ENCODE results near the gene ZSWIM3.
"Not testable (repeated sequence)": the region's sequence is repeated elsewhere in the genome, so short reads cannot be mapped to it uniquely, and the experiment has no call there.

Gene ZSWIM3

DNA sequence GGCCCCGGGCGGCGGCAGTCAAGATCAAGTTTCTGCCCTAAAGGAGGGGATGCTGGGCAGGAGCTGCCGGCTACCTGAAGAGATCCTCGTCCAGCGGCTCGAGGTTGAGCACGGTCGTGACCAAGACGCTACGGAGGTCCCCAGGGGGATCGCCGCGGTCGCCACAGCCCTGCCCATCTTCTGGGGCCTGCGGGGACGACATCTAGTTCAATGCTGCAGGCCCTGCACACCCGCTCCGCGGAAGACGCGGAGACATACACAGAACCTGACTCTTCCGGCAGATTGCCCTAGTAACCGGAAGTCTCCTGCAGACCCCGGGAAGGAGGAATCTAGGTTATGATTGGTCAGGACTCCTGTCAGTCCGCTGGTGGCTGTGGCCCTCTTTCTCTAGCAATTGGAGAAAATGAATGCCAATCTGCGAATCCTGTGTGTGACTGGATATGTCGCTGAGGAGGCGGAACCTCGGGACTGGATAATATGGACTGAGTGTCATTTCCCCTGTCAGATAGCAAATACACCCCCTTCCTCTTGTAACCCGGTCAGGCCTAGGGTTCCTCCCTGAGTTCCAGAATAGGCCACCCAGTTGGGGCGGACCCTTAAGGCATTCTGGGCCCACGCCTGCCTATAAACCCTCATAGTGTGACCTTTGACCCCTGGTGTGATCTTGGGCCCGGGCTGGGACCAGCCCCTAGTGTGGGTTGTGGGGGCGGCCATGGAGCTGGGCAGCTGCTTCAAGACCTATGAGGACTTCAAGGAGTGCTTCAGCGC lies at the start of gene ZSWIM3, which contains the start of gene ACOT8:
Gene ZSWIM3 (plus strand): TSS at position 501 of the 768 bp plus-strand sequence. CDS start 212 bp downstream, at position 713.
Gene ACOT8 (minus strand): TSS at position 279 of the 768 bp plus-strand sequence. CDS start 77 bp downstream, at position 202.
- DNase-seq = peak; percentile 84 to 92

DNA sequence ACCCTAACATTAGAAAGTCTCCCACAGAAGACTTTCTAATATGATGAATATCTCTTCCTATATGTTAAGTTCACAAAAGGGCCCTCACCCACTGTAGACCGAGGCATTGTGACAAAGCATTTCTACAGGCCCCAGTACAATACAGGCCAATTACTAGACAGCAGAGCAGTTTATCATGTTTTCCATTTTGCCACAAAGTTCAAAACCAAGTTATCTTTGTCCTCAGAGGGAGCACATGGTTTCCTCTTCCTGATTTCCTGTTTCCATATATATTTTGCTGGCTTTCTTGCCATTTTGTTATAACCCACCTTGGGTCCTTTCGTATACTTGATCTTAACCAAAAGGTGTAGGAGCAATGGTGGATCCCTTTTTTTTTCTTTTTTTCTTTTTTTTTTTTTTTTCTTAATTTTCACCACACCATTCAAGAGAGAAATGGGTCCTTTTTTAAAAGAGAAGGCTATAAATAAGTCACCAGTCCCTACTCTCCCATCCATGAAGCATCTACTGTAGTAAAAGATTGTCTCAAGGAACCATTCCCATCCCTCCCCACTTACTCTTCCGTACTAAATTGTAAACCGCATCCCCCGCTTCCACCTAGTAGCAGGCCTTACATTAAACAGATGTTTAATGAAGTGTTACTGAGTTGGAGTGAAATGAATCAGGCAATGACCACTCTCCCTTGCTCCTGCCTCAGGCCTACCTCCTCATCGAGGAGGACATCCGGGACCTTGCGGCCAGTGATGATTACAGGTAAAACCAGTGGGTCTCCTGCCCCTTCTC lies 47.0 kb upstream of the ZSWIM3 start:
- DNase-seq = no peak

DNA sequence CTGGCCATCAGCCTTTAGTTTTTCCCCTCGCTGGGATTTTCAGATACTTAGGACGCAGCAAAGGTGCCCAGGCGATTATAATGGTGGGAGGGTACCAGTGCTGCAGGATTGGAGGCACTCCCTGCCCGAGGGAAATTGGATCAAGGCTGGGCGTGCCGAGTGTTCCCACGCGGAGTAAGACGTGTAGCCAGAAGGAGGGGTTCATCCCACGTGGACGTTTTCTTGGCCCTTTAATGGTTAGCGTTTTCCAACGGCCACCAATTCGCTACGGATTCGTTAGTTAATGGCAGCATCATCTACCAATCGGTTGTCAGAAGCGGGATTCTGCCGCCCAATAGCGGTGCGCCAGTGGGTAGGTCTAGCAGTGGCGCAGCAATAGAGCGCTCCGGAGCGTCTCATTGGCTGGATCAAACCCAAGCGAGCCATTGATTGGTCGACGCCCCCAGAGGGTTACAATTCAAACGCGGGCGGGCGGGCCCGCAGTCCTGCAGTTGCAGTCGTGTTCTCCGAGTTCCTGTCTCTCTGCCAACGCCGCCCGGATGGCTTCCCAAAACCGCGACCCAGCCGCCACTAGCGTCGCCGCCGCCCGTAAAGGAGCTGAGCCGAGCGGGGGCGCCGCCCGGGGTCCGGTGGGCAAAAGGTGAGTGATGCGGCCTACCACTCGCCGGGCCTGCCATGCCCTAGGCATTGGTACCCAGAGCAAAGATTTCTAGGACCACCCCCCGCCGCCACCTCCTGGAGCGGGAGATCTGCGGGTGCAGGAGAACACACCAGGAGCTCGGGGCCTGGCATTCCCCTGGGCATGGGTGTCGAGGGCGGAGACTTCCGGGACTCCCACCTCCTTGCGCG lies 45.0 kb upstream of the ZSWIM3 start, which contains the start of gene UBE2C:
Gene UBE2C (plus strand): TSS at position 488 of the 849 bp plus-strand sequence. CDS start 52 bp downstream, at position 540.
- peak; percentile 89 to 92 for DNase-seq

DNA sequence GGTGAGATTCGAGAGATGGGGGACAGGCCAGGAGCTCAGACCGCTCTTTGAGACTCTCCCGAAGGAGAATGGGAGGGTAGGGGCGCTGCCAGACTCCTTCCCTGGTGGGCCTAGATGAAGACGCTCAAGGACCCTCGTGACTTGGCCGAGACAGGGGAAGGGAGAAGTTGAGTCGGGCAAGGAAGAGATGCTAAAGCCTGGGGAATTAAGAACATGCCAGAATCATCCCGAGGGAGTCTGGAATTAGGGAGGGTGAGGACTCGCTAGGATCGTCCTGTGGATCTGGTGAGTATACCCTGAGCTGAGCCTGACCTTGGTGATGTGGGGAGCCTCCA lies 44.4 kb upstream of the ZSWIM3 start:
- DNase-seq = no peak

DNA sequence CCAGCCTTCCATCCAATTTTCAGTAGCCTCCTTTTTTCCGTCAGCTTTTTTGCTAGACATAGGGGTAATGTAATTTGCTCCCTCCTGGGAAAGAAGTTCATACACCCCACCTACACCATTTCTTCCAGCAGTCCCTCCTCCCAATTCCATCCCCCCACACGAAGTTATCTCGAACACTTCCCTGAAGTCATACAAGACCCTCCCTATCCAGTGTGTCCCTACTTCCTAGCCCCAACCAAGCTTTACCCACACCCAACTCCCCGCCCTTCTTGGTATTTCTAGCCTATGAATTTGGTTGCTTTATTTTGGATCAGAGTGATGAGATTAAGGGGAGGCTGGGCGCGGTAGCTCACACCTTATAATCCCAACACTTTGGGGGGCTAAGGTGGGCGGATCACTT lies 43.9 kb upstream of the ZSWIM3 start:
- no peak for DNase-seq

DNA sequence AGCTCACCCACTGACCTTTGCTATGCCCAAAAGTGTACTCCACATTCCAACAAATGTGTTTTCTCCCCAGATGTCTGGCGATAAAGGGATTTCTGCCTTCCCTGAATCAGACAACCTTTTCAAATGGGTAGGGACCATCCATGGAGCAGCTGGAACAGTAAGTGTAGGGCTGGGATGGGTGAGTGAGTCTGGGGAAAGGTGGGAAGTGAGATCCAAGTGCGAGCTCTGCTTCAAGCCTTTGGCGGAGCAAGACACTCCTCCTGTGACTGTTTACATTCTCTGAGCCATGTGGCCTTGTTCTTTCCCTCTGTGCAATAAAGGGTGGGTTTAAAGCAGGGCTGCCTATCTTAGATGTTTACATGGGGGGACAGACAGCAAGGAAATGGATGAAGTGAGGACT lies 43.1 kb upstream of the ZSWIM3 start:
- DNase-seq = no peak

DNA sequence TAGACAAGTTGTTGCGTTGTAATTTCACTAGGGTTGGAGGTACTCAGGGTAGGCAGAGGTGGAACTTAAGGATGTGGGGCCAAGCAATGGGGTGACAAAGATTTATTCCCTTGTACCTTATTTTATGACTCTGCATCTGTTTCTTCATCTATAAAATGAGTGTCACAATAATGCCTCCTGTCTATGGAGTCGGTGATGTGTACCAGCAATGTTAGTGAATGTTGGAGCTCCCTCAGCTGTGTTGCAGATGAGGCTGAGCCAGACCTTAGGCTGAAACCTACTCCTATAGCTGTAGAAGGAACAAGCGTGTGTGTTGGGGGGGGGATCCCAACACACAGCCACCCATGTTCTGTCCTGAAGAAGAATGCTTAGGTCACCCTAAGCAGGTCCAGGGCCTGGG lies 40.5 kb upstream of the ZSWIM3 start:
- DNase-seq = no peak

DNA sequence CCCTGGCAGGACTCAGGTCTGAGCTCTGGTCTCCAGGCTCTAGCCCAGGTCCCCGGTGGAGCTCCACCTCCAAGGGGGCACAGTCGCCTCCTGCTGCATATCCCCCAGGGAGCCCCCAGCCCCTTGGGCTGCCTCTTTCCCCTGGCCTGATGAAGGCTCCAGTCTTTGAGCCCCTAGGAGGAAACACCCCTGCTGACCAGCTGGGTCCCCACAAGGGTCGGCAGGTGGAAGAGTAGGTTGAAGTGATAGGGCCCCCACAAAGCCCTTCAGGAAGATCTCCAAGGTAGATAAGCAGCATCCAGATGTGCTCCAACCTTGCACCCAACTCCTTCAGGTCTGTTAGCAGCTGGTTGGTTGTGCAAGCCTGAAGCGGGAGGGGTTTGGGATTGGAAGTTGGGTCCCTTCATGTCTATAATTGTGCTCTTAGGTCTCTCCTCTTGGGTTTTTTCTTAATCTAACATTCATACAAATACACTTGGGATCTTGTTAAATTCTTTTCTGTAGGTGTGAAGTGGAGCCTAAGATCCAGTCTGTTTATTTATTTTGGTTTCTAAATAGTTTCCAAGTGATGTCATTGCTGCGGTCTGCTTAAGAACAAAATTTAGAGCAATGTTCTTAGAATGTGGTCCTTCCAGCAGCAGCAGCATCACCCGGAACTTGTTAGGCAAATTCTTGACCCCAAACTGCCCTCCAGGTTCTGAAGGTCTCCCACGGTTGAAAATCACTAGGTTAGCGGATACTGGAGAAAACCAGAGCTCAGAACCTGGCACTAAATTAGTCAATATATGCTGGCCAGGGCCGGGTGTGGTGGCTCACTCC lies 39.8 kb upstream of the ZSWIM3 start:
- no peak for DNase-seq

DNA sequence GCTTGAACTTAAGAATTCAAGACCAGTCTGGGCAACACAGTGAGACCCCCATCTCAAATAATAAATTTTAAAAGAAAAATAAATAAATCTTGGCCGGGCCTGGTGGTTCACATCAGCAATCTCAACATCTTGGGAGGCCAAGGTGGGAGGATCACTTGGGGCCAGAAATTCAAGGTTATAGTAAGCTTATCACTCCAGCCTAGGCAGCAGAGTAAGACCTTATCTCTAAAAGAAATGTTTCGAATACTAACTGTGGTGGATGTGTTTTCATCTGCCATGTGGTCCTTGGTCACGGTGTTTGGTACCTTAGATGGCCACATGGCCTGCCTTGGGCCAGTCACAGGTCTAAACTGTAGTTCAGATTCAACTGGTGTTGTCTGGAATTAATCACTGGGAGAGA lies 39.2 kb upstream of the ZSWIM3 start:
- no peak for DNase-seq

DNA sequence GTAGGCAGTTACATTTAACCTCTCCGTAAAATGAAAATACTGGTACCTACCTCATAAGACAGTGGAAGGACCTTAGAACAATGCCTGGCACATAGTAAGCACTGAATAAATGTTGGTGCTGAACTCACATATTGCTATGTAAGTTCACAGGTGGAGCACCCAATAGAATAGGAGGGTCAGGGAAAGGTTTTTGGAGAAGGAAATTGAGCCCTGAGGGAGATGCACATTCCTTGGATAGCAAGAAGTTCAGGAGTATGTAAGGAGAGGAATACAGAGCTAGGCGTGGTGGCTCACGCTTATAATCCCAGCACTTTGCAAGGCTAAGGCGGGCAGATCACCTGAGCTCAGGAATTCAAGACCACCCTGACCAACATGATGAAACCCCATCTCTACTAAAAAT lies 37.9 kb upstream of the ZSWIM3 start:
- no peak for DNase-seq

DNA sequence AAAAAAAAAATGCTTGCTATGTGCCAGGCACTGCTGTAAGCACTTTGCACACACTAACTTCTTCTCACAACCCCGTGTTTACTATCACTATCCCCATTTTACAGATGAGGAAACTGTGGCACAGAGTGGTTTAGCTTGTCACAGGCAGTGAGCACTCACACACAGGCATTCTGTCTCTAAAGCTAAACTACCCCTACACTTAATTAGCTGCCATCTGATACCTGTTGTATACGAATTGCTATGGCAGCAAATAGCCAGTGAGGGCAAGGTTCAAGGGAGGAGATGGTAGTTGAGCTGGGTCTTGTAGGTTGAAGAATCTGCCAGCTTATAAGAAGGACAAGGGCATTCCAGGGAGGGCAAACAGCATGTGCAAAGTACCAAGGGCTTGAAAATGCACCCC lies 35.5 kb upstream of the ZSWIM3 start:
- no peak for DNase-seq

DNA sequence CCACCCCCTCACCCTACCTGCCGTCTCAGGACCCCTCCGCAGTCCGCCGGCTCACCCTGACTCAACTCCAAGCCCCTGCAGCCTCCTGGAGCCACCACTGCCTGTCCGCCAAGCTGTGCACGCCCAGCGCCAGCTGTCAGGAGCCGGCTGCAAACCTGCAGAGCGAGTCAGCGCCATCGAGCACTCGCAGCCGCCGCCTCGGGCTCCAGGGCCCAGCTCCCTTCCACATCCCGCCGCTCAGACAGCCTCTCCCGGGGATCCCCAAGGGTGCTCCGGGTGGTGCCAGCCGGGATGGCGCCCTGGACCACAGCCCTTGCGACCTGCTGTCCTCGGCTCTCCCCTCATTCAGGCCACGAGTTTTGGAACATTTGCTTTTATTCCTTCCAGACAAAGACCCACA lies 34.6 kb upstream of the ZSWIM3 start:
- DNase-seq = no peak

DNA sequence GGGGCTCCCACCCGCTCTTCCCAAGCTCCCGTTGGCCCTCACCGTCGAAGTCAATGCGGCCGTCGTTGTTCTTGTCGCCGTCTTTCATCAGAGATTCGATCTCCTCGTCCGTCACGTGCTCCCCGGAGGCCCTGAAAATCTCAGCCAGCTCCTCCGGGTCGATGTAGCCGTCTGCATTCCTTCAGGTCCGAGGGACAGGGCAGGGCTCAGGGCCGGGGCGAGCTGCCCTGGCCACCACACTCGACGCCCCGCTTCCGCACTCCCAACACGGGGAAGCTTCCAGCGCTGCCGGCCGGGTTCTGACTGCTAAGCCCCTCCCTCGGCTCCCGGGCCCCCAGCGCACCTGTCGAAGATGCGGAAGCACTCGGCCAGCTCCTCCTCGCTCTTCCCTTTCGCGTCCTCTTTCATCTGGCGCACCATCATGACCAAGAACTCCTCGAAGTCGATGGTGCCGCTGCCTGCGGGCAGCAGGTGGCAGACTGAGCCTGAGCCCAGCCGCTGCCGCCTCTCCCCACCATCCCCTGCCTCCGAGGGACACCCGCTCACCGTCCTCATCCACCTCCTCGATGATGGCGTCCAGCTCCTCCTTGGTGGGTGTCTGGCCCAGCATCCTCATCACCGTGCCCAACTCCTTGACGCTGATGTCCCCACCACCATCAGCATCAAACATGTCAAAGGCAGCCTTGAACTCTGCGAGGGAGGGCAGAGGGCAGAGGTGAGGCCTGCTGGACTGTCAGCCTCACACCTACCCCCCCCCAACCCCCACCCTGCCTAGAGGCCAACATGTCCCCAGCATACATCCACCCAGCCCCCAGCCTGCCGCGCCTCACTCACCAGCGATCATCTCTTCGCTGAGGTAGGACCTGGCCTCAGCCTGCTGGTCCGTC lies 33.2 kb upstream of the ZSWIM3 start:
- DNase-seq = peak; percentile 33 to 41

DNA sequence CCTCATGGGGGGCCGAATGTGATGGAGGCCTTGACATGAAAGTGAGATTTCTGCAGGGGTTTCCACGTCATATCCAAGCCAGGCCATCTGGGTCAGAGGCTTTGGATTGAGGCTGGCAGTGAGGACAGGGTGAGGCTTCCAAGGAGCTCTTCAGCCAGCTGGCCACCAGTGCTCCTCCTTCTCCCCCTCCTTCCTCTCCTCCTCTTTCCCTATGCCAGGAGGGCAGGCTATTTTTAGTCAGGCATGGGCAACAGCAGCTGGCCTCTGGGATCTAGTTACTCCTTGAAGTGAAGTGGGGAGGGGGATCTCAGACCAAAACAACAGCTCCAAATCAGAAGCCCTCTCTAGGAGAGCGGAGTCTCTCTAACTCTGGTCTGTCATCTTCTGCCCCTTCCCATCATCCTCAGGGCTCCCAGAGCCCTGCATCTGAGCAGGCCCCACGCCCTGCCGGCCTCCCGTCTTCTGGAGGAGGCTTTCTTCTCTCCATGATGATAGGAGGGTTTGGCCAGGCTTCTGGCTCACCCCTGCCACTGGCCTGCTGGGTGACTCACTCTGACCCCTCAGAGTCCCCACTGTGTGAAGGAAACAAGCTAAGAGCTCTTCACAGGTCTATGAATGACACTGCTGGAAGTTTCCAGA lies 30.9 kb upstream of the ZSWIM3 start:
- DNase-seq = no peak

DNA sequence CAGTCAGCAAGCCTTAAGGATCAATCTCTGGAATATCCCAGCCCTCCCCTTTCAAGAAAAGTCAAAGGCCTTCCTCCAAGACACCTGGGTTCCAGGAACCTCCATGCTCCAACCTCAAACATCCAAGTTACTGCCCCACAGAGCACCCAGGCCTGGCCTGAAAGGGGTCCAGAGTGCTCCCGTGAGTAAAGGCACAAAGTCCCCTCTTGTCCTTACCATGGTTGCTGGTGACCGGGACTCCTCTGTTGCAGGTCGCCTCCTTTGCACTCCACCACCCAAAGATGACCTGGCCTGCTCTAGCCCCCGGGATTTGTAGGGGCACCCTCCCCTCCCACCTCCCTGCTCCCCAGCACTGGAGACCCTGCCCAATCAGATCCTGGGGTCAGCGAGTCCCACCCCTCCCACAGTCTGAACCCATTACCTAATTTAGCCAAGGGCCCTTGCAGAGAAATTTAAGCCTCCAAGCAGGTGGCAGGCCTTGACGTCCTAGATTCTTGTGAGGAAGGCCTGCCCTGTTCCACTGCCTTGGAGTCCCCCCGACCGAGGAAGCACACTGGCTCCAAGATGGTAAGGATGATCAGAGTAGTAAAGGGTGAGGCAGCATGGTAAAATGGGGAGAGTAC lies 30.3 kb upstream of the ZSWIM3 start, which contains the start of gene TNNC2:
Gene TNNC2 (minus strand): TSS at position 283 of the 623 bp plus-strand sequence. CDS start 64 bp downstream, at position 219.
- no peak for DNase-seq

DNA sequence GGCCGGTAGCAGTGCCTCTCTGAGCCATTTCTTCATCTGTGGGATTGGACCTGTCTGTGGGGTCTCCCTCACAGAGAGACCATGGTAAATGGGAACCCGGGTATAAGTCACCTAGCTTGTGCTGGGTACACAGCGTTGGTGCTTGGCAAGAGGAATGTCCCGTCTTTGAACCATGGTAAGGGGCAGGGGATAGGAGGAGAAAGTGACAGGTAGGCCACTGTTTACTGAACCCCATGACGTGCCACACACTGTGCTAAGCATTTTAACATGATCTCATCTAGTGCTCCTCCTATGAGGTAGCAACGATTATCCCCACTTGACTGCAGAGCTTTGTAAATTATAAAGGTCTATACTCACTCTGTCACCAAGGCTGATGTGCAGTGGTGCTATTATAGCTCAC lies 29.7 kb upstream of the ZSWIM3 start:
- no peak for DNase-seq

DNA sequence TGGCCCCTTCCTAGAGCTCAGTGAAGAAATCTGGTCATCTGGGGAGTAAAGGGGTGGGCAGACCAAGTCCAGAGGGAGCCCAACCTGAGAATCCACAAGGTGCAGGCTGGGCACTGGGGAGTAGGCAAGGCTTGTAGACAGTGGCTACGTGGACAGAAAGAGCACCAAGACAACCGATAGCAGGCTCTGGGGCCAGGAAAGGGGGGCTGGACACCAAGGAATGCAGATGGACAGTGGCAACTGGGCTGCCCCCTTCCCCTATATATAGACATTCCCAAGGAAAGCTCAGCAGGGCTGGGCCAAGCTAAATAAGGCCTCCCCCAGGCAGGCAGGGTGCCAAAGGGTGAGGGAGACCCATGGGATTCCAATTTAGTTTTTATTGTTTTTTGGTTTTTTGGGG lies 28.8 kb upstream of the ZSWIM3 start:
- no peak for DNase-seq

DNA sequence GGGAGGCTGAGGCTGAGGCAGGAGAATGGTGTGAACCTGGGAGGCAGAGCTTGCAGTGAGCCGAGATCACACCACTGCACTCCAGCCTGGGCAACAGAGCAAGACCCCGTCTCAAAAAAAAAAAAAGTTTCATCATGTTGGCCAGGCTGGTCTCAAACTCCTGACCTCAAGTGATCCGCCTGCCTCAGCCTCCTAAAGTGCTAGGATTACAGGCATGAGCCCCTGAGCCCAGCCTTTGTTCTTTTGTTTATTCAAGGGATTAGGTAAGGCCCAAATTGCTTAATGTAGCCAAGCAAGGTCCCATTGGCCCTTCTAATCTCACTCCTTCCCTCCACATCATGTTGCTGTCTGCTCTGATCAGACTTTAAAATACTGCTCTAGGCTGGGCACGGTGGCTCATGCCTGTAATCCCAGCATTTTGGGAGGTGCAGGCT lies 27.7 kb upstream of the ZSWIM3 start:
- not testable (repeated sequence) for DNase-seq

DNA sequence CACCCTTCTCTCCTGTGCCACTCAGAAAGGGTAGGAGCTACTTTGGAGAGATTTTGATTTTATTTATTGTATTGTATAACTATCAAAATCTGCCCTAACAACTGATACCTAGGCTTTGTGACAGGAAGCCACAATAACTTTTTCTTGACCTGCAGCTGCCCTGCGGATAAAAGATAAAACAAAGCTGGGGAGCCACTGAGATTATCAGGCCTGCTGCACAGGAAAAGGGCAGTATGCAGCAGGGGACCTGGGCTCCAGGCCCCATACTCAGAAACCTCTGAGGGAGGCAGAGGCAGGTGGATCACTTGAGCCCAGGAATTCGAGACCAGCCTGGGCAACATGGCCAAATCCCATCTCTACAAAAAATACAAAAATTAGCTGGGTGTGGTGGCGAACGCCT lies 24.8 kb upstream of the ZSWIM3 start:
- DNase-seq = no peak

All from stimulated activated CD4-positive, alpha-beta T cell treated with anti-CD3 and anti-CD28 coated beads, Interleukin-2, amount 100 ng/mL, for 48 hours (primary cell).